GM21526 (cell line): ENCODE data around the gene SLC6A11.

Source experiments
- ATAC-seq: cut with Tn5 transposase; IDR thresholded peaks from one replicate; pipeline ENCODE4 v1.9.1; 2021; ENCODE audit warnings: moderate library complexity; ENCODE audit not compliant: unreplicated experiment, low FRiP score

The SLC6A11 gene

DNA sequence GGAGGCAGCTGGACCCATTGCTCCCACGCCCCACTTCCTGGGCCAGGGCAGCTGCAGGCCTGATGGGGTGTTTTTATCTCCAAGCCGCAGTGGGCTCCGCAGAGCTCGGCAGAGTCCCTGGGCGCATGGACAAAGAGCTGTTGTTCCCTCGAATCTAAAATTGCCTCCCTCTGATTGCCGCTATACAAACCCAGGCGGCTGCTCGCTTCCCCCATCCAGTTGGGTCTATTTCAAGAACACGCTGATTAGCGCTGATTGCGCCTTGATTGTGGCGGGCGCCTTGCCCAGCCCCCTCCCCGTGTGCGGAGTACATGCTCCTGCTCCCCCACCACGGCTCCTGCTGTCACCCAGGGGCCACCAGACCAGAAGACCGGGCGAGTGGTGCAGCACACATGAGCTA lies 133.2 kb downstream of the SLC6A11 start:
- ATAC-seq: no peak

DNA sequence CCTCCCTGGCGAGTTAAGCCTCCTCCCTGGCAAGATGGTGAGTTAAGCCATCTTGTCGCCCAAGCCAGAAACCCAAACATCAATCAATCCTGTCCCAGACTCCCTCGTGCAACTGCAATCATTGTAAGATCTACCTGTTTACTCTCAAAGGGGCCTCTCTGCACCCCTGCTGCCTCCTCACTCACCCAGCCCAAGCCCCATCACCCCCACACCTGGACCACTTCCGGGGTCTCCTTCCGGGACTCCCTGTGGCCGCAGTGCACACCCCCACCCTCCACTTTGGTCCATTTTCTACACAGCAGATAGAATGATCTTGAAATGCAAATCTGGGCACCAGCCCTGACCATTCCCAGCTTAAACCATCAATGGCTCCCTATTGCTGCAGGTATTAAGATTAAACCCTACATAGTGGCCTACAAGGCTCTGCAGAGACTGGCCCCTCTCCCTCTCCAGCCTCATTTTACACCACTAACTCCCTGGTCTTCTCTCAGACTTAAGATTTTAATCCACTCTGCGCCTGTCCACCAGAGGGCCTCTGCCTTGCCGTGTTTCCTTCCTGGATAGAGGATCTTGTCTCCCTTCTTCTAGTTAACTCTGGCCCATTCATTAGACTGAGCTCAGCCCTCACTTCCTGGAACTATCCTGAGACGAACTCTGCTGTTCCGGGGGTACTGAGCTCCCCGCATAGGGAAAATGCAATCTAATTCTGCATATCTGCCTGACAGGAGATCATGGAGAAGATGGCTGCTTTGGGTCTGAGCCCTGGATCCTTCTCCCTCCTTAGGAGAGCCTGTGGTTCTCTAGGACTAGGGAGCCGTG lies 134.7 kb downstream of the SLC6A11 start:
- no peak for ATAC-seq

DNA sequence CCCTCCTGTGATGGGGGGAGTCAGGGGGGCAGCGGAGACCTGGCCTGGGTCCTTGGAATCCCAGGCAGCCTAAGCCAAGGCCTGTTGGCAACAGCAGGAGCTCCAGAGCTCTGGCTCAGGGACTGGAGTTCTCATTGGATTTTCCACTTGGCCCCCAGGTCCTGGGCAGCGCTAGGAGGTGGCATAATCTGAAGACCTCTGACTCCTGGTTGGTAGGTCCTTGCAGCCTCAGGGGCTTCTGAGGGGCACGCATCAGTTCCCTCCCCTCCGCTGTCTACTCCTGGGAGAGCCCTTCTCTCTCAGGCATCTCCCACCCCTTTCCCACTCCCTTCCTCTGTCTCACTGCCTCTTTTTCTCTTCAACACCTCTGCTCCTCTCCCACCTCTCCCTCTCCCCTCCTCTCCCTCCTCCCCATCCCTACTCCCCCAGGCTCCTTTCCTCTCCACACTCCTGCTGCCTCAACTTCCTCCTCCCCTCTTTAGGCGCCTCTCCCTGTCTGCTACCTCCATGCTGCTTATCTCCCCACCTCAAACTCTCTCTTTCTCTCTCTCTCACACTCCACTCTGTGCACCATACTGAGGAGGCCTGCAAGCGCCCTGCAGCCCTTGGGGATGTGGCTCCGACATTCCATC lies 135.4 kb downstream of the SLC6A11 start:
- no peak for ATAC-seq

DNA sequence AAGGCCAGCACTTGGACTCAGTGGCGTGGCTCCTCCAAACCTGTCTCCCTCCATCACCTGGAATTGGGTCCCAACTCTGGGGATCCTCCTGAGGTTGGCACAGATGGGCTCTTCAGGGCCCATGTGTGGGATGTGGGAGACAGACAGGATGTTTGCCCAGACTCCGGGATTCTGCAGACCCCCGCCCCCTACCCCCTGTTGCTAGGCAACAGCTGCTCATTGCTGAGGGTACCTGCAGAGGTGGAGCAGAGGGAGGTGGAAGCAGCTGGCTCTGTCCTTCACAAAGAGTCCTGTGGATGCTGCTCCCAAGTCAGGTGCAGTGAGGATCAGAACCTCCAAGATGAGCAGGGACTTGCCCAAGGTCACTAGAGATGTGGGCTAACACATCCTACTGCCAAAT lies 136.5 kb downstream of the SLC6A11 start:
- ATAC-seq: no peak

DNA sequence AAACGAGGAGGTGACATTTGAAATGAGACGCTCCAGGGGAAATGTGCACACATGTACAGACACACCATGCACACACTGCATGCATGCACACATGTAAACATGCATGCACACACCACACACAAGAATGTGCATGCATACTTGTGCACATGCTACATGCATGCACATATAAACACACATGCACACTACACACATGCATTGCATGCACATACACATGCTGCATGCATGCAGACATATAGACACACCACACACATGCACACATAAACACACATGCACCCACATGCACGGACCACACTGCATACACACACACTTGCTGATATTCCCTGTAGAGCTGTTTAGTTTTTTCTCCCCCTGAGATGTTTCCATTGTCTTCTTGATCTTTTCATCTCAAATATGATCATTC lies 138.7 kb downstream of the SLC6A11 start:
- ATAC-seq: no peak

DNA sequence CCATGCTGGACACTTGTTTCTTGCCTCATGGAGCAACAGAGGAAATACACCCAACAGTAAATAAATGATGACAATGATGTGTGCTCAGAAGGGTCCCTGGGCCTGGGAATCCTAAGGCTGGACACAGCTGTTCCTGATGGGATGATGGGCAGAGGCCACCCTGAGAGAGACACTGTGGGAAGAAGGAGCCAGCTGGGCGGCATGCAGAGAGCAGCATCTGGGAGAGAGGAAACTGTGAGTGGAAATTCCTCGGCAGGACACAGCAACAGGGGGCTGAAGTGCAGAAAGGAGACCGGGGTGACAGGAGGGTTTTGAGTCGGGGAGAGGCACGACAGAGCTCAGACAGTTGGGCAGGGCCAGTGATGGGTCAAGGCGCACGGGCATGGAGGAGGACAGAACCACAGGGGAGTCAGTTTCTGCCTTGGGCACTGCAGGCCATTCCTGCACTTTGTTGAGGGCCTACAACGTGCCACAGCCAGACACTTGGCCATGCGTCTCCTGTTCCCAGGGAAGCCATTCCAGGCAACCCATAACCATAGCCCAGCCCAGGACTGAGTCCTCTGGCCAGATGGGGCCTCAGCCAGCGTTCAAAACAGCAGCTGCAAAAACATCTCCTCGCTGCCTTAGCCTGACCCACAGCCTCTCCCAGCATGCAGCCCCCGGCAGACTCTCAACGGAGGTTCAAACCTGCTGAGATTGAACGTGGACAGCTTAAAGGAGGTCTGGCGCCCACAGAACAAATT lies 139.9 kb downstream of the SLC6A11 start:
- no peak for ATAC-seq

DNA sequence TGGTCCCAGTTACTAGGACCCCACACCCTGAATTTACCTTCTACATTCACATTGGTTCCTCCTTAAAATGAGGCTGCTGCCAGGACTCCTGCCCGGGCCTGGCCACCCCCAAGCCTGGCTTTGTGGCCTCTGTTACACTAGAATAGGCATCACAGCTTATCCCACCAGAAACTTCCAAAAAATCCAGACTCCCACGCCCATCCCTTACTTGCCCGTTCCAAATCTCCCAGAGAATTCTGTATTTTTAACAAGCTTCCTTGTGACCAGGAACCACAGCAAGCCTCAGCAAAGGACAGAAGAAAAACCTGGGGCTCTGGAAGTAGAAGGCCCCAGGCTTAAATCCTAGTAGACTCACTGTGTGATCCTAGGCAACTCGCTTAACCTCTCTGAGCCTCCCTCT lies 140.5 kb downstream of the SLC6A11 start:
- no peak for ATAC-seq

DNA sequence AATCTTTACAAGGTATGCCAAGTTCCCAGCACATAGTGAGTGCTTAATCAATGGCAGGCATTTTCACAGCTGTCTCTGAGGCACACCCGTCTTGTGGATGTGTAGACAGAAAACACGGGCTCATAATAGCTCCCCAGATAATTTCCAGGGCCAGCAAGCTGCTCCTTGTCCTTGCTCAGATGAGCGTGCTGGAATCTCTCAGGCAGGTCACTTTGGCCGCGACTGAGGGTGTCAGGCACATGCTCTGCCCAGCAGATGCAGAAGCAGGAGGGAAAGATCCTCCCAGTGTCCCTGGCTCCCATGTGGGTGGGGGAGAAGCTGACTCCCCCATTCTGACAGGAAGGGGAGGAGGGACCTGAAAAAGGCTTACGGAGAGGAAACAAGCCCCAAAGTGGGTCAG lies 141.0 kb downstream of the SLC6A11 start:
- no peak for ATAC-seq

DNA sequence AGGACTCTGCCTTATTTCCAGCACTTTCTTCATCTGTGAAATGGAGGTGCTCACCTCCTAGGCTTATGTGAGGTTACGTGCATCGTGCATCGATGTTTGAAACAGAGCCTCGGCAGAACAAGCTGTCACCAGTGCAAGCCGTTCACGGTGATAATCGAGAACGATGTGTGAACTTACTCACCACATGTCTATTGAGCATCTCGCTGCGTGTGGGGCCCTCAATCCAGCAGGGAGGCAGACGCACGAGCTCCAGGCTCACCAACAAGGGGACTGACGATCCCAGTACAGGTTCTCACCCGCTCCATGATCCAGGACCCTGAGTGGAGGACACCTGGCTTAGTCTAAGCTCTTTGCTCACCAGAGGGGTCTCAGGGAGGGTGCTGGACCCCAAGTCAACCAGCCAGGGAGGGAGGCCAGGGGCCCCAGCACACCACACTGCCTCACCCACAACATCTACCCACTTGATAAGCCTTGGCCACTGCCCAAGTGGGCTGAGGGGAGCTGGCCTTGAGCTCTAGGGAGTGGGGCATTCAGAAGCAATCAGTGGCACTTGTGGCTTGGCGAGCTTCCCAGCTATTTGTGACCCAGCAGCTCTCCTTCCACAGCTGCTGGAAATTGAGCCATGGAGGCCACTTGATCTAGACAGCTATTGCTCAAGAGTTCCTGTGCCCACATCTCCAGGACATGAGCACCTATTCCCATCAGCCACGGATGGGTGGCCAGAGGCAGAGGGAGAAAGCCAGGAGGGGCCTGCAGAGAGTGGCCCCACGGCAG lies 142.1 kb downstream of the SLC6A11 start:
- no peak for ATAC-seq

DNA sequence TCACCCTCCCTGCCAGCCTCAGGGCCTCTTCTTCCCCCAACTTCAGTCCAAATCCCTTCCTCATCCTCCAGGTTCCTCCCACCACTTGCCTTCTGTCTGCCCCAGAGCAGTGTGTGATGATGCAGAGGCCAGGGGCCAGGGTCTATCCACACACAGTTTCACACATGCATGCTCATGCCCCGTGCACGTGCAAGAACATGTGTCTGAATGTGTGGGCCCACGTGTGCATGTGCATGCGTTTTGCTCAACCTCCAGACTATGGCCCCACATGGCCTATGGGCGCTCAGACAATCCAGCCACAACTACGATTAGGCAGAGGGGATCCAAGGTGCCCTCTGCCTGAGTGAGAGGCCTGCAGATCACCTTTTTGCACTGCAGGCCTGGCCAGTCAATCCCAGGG lies 144.2 kb downstream of the SLC6A11 start:
- ATAC-seq: no peak

DNA sequence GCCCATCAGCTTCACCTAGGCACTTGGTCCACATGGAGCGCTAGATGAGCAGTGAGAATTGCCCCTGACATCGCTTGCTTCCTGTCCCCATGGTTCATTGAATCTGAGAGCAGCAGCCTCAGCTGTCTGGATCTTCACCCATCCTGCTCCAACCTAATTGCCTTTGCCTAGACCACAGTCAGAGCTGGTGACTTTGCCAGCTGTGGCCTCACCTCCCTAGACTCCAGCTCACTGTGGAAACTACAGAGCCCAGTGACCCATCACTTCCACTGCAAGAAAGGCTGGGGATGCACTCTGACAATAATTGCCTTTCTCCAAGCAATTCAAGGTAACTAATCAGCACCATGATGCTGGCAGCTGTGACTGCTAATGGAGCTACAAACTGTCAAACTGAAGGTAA lies 145.9 kb downstream of the SLC6A11 start:
- ATAC-seq: no peak

DNA sequence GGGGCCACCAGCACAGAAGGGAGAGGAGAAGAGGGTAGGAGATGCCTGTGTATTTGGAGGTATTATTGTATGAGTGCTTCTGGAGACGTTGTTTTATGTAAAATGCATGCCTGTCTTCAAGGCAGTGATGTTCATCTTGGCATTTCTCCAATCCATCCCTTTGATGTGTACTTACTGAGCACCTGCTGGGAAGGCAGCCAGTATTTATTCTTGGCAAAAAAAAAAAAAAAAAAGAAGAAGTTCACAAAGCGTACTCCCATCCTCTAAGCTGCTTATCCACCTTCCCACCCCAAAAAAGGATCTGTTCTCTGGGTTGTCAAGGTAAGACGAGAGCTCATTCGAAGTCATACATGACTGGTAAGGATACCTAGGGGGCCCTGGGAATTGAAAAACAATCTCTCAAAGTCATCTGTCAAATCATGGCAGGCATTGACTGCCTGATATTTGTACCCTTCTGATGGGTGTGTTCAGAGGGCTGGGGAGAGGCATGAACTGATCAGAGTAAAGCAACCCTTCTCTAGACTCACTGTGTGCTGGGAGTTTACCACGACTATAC lies 146.5 kb downstream of the SLC6A11 start:
- no peak for ATAC-seq

DNA sequence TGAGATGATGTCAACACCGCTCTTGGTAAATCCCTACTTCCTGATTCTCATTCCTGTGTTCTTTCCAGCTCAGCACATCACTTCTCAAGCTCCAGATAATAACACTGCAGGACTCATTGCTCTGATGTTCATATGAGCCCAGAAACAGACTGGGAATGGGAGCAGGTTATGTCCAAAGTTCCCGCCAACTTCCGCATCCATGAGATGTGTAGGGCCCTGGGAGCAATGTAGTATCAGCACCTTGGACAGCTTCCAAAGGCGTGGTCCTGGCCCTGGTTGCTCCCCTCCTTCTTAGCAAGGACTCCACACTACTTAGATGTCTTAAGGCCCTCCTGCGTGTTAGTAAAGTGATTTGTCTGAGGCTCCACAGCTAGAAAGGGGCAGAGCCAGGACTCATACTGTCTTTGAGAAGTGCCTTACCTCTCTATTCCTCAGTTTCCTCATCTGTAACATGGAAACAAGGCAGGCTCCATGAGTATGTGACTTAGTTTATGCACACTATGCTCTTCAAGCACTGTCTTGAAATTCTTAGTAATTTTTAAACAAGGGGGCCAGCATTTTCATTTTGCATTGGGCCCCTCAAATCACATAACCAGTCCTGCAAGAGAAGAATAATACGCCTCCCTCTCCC lies 148.6 kb downstream of the SLC6A11 start:
- no peak for ATAC-seq

DNA sequence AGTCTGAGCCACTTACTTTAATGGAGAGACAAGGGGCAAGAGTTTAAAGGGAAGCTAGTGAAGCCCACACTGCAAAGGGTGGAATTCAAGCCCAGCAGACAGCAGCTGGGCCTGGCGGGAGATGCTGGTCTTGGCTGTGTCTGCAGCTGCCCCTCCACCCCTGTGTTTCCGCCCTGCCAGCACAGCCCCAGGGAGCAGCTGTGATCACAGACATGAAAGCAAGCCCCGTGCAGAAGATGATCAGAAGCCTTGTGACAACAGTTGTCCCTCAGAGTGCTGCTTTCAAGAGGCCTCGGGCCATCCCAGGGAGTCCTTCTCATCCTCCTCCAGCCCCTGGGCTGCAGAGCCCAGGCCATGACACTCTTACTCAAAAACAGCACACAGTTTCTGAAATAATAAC lies 152.4 kb downstream of the SLC6A11 start:
- no peak for ATAC-seq

DNA sequence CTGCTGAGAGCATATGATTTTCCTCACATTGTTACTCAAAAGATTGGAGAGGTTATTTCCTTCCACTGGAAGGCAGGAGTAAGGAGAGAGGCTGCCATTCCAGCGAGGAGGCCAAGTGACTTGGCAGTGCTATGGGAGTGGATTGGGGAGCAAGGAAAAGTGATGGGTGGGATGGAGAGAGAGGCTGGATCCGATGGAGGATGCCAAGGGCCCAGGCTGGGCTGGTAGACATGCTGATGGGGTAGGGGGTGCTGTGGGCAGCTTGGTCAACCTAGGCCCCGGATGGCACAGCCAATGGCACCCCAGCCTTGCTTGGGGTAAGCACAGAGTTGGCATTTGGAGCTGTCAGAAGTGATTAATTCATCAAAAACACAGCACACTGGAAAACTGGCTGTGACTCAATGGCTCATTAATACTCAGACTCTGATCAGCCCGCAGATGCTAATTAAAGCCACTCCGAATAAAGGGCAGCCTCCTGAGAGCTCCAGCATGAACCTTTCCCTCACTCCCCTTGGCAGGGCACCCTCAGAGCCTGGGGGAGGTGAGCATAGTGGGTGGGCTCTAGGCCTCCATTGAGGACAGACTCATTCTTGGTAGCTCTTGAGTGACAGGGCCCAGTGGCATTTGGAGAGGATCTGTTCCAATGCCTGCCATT lies 154.4 kb downstream of the SLC6A11 start:
- ATAC-seq: no peak

DNA sequence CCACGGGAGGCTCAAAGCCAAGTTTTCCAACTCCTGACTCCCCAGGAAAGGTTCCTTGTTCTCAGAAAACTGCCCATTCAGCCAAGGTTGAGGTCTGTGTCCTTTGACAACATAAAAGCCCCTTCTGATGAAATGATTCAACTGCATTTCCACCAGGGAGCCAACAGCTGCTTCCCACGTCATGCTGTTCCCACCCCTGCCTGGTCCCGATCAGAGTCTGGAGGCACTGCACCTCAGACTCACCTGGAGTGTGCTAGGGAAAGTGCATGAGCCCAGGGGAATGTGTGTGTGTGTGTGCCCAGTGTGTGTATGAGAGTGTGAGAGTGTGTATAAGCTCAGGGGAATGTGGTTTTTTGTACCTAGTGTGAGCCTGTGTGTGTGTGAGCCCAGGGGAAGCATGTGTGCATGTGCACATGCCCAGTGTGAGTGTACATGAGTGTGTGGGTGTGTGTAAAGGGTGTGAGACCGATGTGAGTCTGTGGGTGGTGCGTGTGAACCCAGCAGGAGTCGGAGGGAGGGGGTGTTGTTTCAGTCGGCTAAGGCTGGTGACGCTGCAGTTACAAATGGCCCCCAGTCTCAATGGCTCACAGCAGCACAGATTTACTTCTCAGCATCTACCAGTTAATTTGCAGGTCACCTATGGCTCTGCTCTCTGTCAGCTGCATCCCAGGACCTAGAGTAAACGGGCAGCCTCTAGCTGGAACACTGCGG lies 156.2 kb downstream of the SLC6A11 start:
- ATAC-seq: no peak

DNA sequence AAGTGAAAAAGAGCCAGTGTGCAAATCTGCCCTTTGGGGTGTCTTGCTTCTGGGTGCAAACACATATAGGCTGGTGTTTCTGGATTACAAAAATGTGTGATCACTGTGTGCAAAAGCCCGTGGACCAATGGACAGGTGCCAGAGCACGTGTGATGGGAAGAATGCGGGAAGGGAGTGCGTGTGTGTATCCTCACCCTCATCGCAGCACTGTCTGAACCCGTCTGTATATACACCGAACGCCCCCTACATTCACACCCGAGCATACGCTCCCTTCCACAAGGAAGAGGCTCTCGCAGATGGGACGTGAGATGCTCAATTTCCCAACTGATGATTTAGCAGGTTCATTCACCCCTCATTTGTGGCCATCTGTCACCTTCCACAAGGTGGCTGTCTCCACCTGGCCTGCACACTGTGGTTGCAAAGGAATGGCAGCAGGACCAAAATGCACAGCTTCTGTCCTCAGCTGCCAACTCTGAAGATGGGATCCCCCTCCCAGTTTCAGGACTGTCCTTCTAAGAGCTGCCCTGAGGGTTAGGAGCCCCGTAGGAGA lies 157.1 kb downstream of the SLC6A11 start:
- ATAC-seq: no peak

DNA sequence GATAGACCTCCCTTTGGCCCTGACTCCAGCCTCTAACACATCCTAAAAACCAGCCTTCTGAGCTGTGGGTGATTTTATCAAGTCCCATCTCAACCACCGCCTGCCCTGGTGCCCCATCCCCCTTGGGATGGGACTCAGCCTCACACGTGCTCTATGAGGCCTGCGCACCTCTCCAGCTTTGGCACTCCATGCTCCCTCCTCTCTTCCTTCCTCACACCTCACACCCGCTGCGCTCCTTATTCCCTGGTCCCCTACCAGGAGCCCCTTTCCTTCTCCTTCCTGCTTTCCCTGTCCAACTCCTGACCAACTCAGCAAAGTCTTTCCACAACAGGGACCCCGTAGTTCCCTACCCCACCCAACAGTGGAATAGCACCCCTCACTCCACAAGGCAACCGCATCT lies 158.1 kb downstream of the SLC6A11 start:
- ATAC-seq: no peak
